Common myeloid progenitor, CD34-positive (primary cell): Measurements from ENCODE around the gene RSPH1.

Experiments
- CTCF ChIA-PET: fragments of 350-600 bp; sonication (Branson Sonifier 250); formaldehyde crosslinking; loops from one replicate; lab custom pipeline; 2021; ENCODE audit warnings: antibody characterized with exemption; lab: Charles Lee
- POLR2A ChIA-PET: fragments of 350-600 bp; sonication (Branson Sonifier 250); formaldehyde crosslinking; loops from one replicate; lab custom pipeline; 2021; ENCODE audit warnings: antibody characterized with exemption; lab: Charles Lee
- DNase-seq, 3 donors: peaks; one replicate each; pipeline versions ENCODE4 v3.0.0 to v3.0.0-alpha.2; 2013
- H3K27ac ChIP-seq, 2 experiments: 1 replicate in 1 of 2; 2 replicates in 1 of 2; pipeline ENCODE4 v1.7.0; 2013; ENCODE audit warnings: inconsistent platforms in 2 of 2, low read length in 2 of 2, mild to moderate bottlenecking in 2 of 2, low read depth in 1 of 2, moderate library complexity in 1 of 2; ENCODE audit not compliant: severe bottlenecking in 2 of 2, insufficient read depth in 1 of 2, poor library complexity in 1 of 2
- H3K27me3 ChIP-seq, 5 experiments: replicated peaks in 2 of 5; 1 replicate in 3 of 5; 2 replicates in 2 of 5; pipeline versions ENCODE4 v1.6.1 to v1.7.0; 2013; ENCODE audit warnings: low read length in 4 of 5, mild to moderate bottlenecking in 2 of 5, moderate library complexity in 2 of 5, inconsistent platforms in 1 of 5; ENCODE audit not compliant: insufficient read depth in 5 of 5, control insufficient read depth in 4 of 5
- H3K36me3 ChIP-seq, 4 experiments: 1 replicate in 2 of 4; 2 replicates in 2 of 4; pipeline versions ENCODE4 v1.6.1 to v1.7.0; 2013; ENCODE audit warnings: low read length in 3 of 4, control low read depth in 1 of 4, mild to moderate bottlenecking in 1 of 4; ENCODE audit not compliant: control insufficient read depth in 4 of 4, insufficient read depth in 4 of 4
- H3K4me1 ChIP-seq, 4 experiments: 1 replicate in 3 of 4; 2 replicates in 1 of 4; pipeline versions ENCODE4 v1.6.1 to v1.7.1; 2013; ENCODE audit warnings: low read length in 3 of 4, mild to moderate bottlenecking in 3 of 4, control low read depth in 1 of 4, inconsistent platforms in 1 of 4, moderate library complexity in 1 of 4; ENCODE audit not compliant: control insufficient read depth in 4 of 4, insufficient read depth in 4 of 4; ENCODE audit errors: control extremely low read depth in 1 of 4
- H3K4me3 ChIP-seq, 7 experiments: 1 replicate in 4 of 7; 2 replicates in 3 of 7; pipeline versions ENCODE4 v1.5.1 to v1.7.0; 2013; ENCODE audit warnings: mild to moderate bottlenecking in 7 of 7, low read length in 6 of 7, moderate library complexity in 6 of 7, inconsistent platforms in 2 of 7, low read depth in 2 of 7, control low read depth in 1 of 7; ENCODE audit not compliant: insufficient read depth in 4 of 7, control insufficient read depth in 1 of 7; ENCODE audit errors: extremely low read depth in 1 of 7
- H3K9me3 ChIP-seq, 5 experiments: 1 replicate in 4 of 5; 2 replicates in 1 of 5; pipeline versions ENCODE4 v1.6.1 to v1.7.1; 2013; ENCODE audit warnings: low read length in 4 of 5, mild to moderate bottlenecking in 2 of 5, inconsistent platforms in 1 of 5, low read depth in 1 of 5, moderate library complexity in 1 of 5; ENCODE audit not compliant: control insufficient read depth in 4 of 5, insufficient read depth in 2 of 5; ENCODE audit errors: control extremely low read depth in 1 of 5
- WGBS: methylation state at CpG from one replicate; pipeline ENCODE4 v1.1.5; 2013; ENCODE audit not compliant: insufficient coverage; 5-methylcytosine and 5-hydroxymethylcytosine counted together

The RSPH1 gene

GRCh38 chr21:42522271-42522670, 26.2 kb upstream of the RSPH1 start:
- no peak overlapping the region for H3K4me3 ChIP-seq
- peaks cover 13 to 64% (median 45%) of the 10 kb centered on the region in 4 experiments for H3K36me3 ChIP-seq
- peaks cover 7 to 73% (median 42%) of the 10 kb centered on the region in 4 experiments for H3K4me1 ChIP-seq
- ChIA-PET CTCF (interaction anchor here (0.9 to 1.9 kb wide), 4 partner anchors 8 to 61 kb away, joined by 3 to 7 read pairs (median 4); partner anchors contain the start of gene SLC37A1), POLR2A (no interaction called here)
- H3K27ac ChIP-seq, result no peak overlapping the region
- no peaks in the 10 kb centered on the region for H3K9me3 ChIP-seq
- H3K27me3 ChIP-seq, result no peaks in the 10 kb centered on the region
- WGBS, result 90% methylated on average over 10 of the region's 14 CpGs
- no peak for DNase-seq

- 70% methylated on average over 5 of the region's 6 CpGs for WGBS
- H3K27me3 ChIP-seq, result no peaks in the 10 kb centered on the region
- peaks cover 7 to 73% (median 40%) of the 10 kb centered on the region in 4 experiments for H3K4me1 ChIP-seq
- DNase-seq, result no peak
- H3K9me3 ChIP-seq, result no peaks in the 10 kb centered on the region
- POLR2A ChIA-PET, result no interaction called here
- H3K4me3 ChIP-seq, result no peak overlapping the region
- CTCF ChIA-PET, result interaction anchor here (0.9 kb wide), 1 partner anchor 60 kb away, joined by 3 read pairs; no protein-coding TSS in a partner anchor
- H3K36me3 ChIP-seq, result peaks cover 15 to 67% (median 47%) of the 10 kb centered on the region in 4 experiments
- H3K27ac ChIP-seq, result no peak overlapping the region
These were observed 25.8 kb upstream of the RSPH1 start for GRCh38 chr21:42521805-42522204.

GRCh38 chr21:42521384-42521783, 25.4 kb upstream of the RSPH1 start:
- ChIA-PET CTCF (interaction anchor here (1.8 kb wide), 1 partner anchor 11 kb away, joined by 4 read pairs; no protein-coding TSS in a partner anchor), POLR2A (no interaction called here)
- Histone ChIP-seq H3K4me3 (no peak overlapping the region), H3K36me3 (peaks cover 15 to 69% (median 48%) of the 10 kb centered on the region in 4 experiments), H3K4me1 (peaks cover 9 to 73% (median 40%) of the 10 kb centered on the region in 4 experiments), H3K27ac (no peak overlapping the region), H3K9me3 (no peaks in the 10 kb centered on the region), H3K27me3 (no peaks in the 10 kb centered on the region)
- DNase-seq, result no peak
- 100% methylated on average over 1 of the region's 1 CpG for WGBS

- H3K4me3 ChIP-seq, result no peak overlapping the region
- WGBS, result 95% methylated on average over 11 of the region's 18 CpGs
- no peaks in the 10 kb centered on the region for H3K9me3 ChIP-seq
- no peak overlapping the region for H3K27ac ChIP-seq
- ChIA-PET CTCF (interaction anchor here (0.7 to 1.8 kb wide), 2 partner anchors 12 to 23 kb away, joined by 3 to 4 read pairs; no protein-coding TSS in a partner anchor), POLR2A (no interaction called here)
- no peak for DNase-seq
- peaks cover 9 to 73% (median 42%) of the 10 kb centered on the region in 4 experiments for H3K4me1 ChIP-seq
- H3K27me3 ChIP-seq, result no peaks in the 10 kb centered on the region
- H3K36me3 ChIP-seq, result peaks cover 15 to 67% (median 48%) of the 10 kb centered on the region in 4 experiments
These were observed 24.7 kb upstream of the RSPH1 start for GRCh38 chr21:42520628-42521253.

GRCh38 chr21:42518626-42519025, 22.6 kb upstream of the RSPH1 start:
- H3K9me3 ChIP-seq, result no peaks in the 10 kb centered on the region
- no peak for DNase-seq
- peaks cover 13 to 63% (median 34%) of the 10 kb centered on the region in 4 experiments for H3K4me1 ChIP-seq
- ChIA-PET POLR2A (no interaction called here), CTCF (interaction anchor here (1.5 kb wide), 1 partner anchor 10 kb away, joined by 3 read pairs; no protein-coding TSS in a partner anchor)
- no peak overlapping the region for H3K27ac ChIP-seq
- H3K4me3 ChIP-seq, result no peak overlapping the region
- 96% methylated on average over 5 of the region's 7 CpGs for WGBS
- peaks cover 15 to 67% (median 42%) of the 10 kb centered on the region in 4 experiments for H3K36me3 ChIP-seq
- no peaks in the 10 kb centered on the region for H3K27me3 ChIP-seq

GRCh38 chr21:42518215-42518614, 22.2 kb upstream of the RSPH1 start:
- CTCF ChIA-PET, result interaction anchor here (1.5 kb wide), 1 partner anchor 10 kb away, joined by 3 read pairs; no protein-coding TSS in a partner anchor
- peaks cover 12 to 60% (median 34%) of the 10 kb centered on the region in 4 experiments for H3K4me1 ChIP-seq
- no peak for DNase-seq

More at GRCh38 chr21:42518215-42518614, 22.2 kb upstream of the RSPH1 start:
- H3K9me3 ChIP-seq, result no peaks in the 10 kb centered on the region
- no peak overlapping the region for H3K4me3 ChIP-seq
- no peaks in the 10 kb centered on the region for H3K27me3 ChIP-seq
- peaks cover 15 to 63% (median 38%) of the 10 kb centered on the region in 4 experiments for H3K36me3 ChIP-seq
- no peak overlapping the region for H3K27ac ChIP-seq
- 100% methylated on average over 4 of the region's 11 CpGs for WGBS
- POLR2A ChIA-PET, result no interaction called here
